GM21576 (cell line): Measurements from ENCODE around the gene EPHB1.
A peak's percentile ranks its signal among the peaks of the same experiment; 100 is the strongest.
"Not testable (repeated sequence)": the region's sequence is repeated elsewhere in the genome, so short reads cannot be mapped to it uniquely, and the experiment has no call there.

Source experiments
- ATAC-seq: cut with Tn5 transposase; IDR thresholded peaks from one replicate; pipeline ENCODE4 v1.9.1; 2021; ENCODE audit warnings: mild to moderate bottlenecking, moderate library complexity; ENCODE audit not compliant: unreplicated experiment

The EPHB1 gene

GRCh38 chr3:135233476-135233875, 438.4 kb downstream of the EPHB1 start:
- ATAC-seq, result not testable (repeated sequence)

GRCh38 chr3:135235541-135235940, 440.5 kb downstream of the EPHB1 start:
- ATAC-seq, result no peak

GRCh38 chr3:135237371-135238143, 442.5 kb downstream of the EPHB1 start:
- no peak for ATAC-seq

DNA sequence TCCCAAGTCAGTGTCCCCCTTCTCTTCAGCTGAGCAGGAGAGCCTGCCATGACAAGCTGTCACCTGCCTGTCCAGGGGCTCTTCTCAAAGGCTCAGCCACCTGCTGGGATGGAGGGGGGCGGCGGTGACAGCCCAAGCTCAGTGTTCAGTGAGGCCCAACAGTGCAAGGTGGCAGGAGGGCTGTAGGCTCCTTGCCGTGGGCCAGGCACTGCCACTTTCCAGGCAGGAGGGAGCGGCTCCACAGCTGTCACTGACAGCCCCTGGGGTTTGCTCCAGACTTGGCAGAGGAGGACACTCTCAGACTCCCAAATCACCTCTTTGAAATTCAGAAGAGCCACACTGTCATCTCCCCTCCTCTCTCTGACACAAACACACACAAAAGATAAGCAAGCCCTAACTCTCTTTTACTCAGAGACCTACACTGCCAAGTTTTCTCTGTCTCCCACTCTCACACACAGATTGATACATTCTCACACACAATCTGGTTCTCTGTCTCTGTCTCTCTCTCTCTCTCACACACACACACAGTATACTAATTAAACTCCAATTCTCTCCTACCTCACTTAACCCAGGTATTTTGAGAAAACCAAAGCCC, 443.3 kb downstream of the EPHB1 start:
- ATAC-seq, result no peak

DNA sequence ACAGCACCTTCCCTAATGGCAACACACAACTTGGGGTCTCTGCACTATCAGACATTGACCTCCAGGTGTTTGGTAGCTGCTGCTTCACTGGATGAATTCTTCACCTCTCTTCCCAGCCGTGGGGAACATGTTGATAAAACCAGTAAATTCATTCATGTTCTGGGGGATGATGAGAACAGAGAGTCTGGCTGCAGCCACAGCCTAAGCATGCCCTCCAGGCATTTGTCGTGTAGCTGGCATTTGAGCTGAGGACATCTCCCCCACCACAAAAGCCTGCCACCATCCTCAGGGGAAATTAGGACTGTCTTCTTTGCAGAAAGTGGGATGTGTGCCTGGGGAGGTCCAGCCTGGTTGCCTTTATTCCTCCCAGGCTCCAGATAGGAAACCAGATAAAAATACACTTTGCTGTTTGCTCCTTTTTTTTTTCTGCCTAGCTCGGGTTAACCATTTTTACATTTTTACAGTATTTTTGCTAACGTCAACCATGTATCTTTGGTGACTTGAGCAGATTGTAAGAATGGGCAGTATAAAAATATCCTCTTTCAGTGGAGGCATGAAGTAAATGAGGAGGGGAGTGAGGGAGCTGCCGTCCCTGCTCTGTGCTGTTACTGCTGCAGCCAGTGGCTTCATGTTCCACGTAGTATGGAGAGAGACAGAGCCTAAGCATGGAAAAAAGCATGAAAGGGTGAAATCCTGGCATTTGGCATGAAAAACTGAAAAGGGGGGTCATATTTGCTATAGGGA, 444.0 kb downstream of the EPHB1 start:
- no peak for ATAC-seq

- no peak for ATAC-seq
Observed at GRCh38 chr3:135239615-135239884, 444.5 kb downstream of the EPHB1 start.

DNA sequence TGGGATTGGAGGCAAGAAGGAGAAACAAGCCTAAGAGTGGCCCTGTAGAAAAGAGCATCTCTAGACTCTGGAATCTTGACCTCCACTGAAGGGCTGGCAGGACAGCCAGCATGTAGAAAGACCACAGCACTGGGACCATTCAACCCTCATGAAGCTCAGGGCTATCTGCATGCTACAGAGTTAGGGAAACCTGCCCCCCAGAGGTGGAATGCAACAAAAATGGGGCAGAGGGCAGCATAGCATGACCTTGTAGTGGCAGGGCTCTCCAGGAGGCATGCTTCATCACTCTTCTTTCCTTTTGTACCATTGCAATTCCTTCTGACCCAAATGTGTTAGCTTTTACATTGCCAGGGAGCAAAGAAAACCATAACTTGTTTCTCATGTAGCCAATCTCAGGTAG, 445.4 kb downstream of the EPHB1 start:
- peak; percentile 49 for ATAC-seq

DNA sequence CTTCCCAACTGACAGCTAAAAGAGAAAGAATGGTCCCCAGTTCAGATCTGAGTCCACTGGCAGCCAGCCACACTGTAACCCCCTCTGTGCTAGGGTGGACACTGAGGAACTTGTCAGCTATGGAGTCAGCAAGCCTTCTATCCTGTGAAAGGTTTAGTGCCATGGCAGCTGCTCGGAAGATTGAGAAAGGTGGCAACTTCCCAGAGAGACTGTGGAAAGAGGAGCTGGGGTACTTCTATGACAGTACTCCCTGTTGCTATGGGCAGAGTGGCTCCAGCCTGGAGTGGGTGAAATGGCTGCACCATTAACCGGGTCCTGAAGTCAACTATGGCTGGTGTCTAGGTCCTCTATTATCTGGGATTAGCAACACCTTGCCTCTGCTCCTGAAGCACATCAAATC, 447.2 kb downstream of the EPHB1 start:
- no peak for ATAC-seq

DNA sequence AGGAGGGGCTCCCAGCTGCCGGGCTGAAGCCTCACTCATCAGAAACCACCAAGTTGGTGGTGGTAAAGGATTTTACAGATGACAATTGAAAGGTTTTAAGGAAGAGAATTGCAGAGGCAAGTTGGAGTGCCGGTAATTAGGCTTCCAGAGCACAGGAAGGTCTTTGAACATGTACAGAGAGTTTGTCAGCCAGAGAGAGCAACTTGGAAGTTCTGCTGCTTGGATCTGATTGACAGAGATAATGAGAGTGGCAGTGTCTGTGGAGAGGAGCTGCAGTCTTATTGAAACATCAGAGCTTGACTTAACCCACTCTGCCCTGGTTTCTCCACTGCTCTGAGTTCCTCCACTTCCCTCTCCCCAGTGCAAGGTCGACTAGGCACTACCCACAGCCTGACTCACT, 448.6 kb downstream of the EPHB1 start:
- ATAC-seq, result no peak

- ATAC-seq, result no peak
Observed at GRCh38 chr3:135246027-135246426, 451.0 kb downstream of the EPHB1 start.

DNA sequence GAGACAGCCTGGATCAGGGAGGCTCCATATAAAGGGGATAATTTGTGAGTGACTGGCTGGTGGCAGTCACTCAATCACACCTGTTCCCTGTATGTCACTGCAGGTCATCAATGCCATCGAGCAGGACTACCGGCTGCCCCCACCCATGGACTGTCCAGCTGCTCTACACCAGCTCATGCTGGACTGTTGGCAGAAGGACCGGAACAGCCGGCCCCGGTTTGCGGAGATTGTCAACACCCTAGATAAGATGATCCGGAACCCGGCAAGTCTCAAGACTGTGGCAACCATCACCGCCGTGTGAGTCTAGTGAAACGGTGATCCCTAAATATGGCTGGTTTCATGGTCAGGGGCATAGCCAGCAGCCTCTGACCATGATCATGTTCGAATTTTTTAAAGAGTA, 453.2 kb downstream of the EPHB1 start:
- no peak for ATAC-seq

DNA sequence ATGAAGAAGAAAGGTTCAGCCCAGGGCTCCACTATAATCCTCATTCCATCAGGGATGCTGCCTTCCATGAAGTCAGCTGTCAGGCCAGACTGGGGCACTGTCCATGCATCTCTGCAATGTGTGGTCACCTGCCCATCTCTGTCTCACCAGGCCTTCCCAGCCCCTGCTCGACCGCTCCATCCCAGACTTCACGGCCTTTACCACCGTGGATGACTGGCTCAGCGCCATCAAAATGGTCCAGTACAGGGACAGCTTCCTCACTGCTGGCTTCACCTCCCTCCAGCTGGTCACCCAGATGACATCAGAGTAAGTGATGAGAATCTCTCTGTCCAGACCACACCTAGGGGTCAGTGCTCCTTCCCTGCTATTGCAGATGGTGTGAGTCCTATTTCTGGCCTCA, 454.1 kb downstream of the EPHB1 start:
- ATAC-seq, result no peak

GRCh38 chr3:135258916-135259315, 463.9 kb downstream of the EPHB1 start:
- no peak for ATAC-seq

DNA sequence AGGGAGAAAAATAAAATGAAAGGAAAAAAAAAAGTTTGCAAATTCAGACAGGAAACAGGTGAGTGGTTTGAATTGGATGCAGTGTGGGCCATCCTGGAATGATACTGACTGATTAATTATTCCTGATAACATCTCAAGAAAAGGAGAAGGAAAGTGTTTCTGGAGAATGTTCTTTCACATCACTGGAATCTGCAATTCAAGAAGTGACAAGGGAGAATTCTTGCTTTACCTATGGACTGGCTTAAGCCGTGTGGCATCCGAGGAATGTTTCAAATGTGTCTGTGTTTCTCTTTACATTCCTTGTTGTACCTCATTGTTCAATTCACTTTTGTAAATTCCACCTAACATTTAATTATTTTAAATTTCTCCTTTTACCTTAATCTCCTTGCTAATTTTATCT, 465.0 kb downstream of the EPHB1 start:
- no peak for ATAC-seq

DNA sequence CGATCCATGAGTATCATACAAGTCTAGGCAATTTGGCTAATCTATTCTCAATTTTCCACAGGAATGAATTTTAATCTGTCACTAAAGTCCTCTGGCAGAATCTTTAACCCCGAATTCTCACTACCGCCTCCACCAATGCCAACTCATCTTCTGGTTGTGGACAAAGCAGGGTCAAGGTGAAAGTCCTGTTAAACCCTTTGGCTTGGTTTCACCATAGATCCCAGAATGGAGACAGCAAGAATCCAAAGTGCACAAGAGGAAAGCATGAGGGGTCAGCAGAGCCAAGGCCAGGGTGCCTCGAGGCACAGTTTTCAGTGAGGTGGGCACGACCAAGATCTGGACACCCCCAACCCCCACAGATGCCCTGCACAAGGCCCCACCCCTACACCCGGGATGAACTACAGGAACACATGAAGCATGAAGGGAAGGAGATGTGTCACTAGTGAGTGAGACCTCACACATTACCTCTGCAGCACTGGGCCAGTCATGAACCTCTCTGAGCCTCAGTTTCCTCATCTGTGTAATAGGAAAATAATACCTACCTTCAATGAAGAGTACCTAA, 466.2 kb downstream of the EPHB1 start:
- ATAC-seq, result no peak

DNA sequence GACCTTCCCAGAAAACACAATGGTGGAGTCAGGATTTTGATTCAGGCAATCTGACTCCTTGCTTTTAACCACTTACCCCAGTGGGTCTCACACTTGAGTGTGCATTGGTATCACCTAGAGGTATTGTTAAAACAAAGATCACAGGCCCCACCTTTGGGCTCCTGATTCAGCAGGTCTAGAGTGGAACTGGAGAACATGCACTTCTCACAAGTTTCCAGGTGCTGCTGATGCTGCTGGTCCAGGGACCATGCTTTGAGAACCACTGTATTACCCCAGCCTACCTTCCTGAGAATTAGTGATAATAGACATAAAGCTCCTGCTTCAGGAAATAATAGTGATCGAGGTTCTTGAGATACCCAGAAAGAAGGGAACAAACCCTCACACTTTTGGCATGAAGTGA, 466.9 kb downstream of the EPHB1 start:
- no peak for ATAC-seq

- no peak for ATAC-seq
Observed at GRCh38 chr3:135262441-135262840, 467.4 kb downstream of the EPHB1 start.

- no peak for ATAC-seq
Observed at GRCh38 chr3:135263331-135263730, 468.3 kb downstream of the EPHB1 start.

- ATAC-seq, result no peak
Observed at GRCh38 chr3:135267487-135267886, 472.4 kb downstream of the EPHB1 start.

DNA sequence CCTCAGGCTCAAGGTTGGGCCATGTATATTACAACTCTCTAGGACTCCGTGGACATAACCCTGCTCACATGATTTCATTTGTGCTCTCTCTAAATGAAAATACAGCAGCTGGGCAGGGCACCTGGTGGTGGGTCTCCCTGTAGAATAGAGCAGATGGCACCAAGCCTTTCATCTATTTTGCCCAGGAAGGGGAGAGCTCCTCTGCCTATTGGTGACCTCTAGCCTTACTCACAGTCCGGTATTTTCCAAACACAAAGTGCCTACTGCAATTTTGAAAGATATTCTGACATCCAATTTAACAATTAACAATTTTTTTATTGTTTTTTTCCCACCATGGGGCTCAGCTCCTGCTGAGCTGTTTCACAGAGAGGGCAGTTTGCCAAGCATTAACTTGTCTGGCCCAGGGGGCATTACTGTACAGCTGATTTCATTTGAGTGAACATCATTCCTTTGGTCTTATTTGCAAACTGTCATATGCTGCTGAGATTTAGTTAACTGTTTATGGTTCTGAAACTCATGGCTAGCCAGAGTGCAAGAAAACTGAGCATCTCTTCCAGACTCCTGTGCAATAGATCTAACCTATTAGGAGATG, 474.0 kb downstream of the EPHB1 start:
- no peak for ATAC-seq

DNA sequence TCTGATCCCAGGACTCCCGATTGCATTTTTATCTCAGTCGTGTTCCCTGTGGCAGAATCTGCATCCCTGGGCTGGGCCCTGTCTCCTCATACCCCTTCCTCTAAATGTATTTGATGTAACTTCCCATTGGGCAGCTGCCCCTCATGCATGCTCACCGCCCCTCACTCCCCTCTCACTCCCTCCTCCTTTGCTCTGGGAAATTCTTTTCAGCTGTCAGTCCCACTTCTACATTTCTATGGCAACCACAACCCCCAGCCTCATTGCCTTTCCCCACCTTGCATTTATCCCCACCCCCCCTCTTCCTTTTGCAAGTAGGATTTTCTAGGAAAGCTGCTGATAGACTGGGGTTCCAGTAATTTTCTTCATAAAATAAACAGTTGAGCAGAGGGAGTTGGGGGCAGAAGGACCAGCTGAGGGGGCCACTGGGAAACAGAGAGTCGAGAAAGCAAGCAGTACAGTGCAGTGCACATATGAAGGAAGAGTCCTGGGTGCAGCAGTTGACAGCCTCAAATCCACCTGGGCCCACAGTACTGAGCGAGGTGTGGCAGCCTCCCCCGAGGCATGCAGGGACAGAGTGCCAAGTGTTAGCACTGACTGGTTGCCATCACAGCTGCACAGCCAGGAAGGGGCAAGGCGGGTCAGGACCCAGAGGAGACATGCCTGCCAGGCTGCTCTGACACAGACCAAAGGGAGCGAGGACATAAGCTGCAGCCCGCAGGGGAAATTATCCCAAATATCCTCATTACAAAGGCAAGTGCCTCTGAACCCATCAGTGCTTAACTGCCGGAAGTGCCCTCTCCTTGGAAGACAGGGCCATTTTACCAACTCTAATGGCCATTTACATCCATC, 476.3 kb downstream of the EPHB1 start:
- ATAC-seq, result no peak
